ENCODE results near the gene KRTAP1-5. TPM values are rescaled to one million over a fixed set of nuclear protein-coding genes. Genes with fewer than 3 reads are reported as not detected.
"Not testable (repeated sequence)": the region's sequence is repeated elsewhere in the genome, so short reads cannot be mapped to it uniquely, and the experiment has no call there.

Gene KRTAP1-5, protein sequence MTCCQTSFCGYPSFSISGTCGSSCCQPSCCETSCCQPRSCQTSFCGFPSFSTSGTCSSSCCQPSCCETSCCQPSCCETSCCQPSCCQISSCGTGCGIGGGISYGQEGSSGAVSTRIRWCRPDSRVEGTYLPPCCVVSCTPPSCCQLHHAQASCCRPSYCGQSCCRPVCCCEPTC
- 0.45 and 2.5 TPM in 2 replicates for total RNA-seq (2014; rRNA removed; shearing (Covaris generic))

- Histone ChIP-seq H3K36me3 (no peaks in the 10 kb centered on the region), H3K4me1 (replicated peaks) (peaks cover 14% of the 10 kb centered on the region), H3K9me3 (replicated peaks) (no peaks in the 10 kb centered on the region), H3K4me3 (no peak within 1 kb of the TSS), H3K27me3 (replicated peaks) (no peaks in the 10 kb centered on the region), H3K27ac (peak within 1 kb of the TSS; percentile 10)
- peak in 1 of 2 experiments; percentile 58 for DNase-seq (ENCODE audit: low read depth in 1 of 2, low spot score in 2 of 2)
Observed at GRCh38 chr17:41026715-41027471, at the start of gene KRTAP1-5. Gene KRTAP1-5, minus strand, starts transcription at chr17:41027208. Its CDS starts 53 bp downstream, at chr17:41027155.

DNA sequence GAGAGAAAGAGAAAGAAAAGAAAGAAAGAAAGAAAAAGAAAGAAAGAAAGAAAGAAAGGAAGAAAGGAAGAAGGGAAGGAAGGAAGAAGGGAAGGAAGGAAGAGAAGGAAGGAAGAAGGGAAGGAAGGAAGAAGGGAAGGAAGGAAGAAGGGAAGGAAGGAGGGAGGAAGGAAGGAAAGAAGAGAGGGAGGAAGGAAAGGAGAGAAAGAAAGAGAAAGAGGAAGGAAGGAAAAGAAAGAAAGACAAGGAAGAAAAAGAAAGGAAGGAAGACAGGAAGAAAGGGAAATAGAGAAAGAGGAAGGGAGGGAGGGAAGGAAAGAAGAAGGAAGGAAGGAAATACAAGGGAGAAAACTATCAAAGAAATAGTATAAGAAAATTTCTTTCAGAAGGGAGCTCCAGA, 49.8 kb upstream of the KRTAP1-5 start:
- no peak overlapping the region for H3K4me3 ChIP-seq
- H3K27me3 ChIP-seq (replicated peaks): no peaks in the 10 kb centered on the region
- DNase-seq (ENCODE audit: low read depth in 1 of 2, low spot score in 2 of 2): no peak
- no peaks in the 10 kb centered on the region for H3K4me1 ChIP-seq (replicated peaks)
- H3K9me3 ChIP-seq (replicated peaks): no peaks in the 10 kb centered on the region
- no peaks in the 10 kb centered on the region for H3K36me3 ChIP-seq
- no peak overlapping the region for H3K27ac ChIP-seq

GRCh38 chr17:41073676-41074075, 46.7 kb upstream of the KRTAP1-5 start:
- no peaks in the 10 kb centered on the region for H3K27me3 ChIP-seq (replicated peaks)
- no peak overlapping the region for H3K4me3 ChIP-seq

GRCh38 chr17:41071606-41072360, 44.8 kb upstream of the KRTAP1-5 start:
- Histone ChIP-seq H3K27me3 (replicated peaks) (no peaks in the 10 kb centered on the region), H3K9me3 (replicated peaks) (no peaks in the 10 kb centered on the region), H3K36me3 (no peaks in the 10 kb centered on the region), H3K27ac (no peak overlapping the region), H3K4me3 (no peak overlapping the region), H3K4me1 (replicated peaks) (peaks cover 9% of the 10 kb centered on the region)
- DNase-seq (ENCODE audit: low read depth in 1 of 2, low spot score in 2 of 2): no peak

More at GRCh38 chr17:41073676-41074075, 46.7 kb upstream of the KRTAP1-5 start:
- Histone ChIP-seq H3K9me3 (replicated peaks) (no peaks in the 10 kb centered on the region), H3K4me1 (replicated peaks) (no peaks in the 10 kb centered on the region), H3K27ac (no peak overlapping the region), H3K36me3 (no peaks in the 10 kb centered on the region)
- DNase-seq (ENCODE audit: low read depth in 1 of 2, low spot score in 2 of 2): no peak

- no peak for DNase-seq (ENCODE audit: low read depth in 1 of 2, low spot score in 2 of 2)
- Histone ChIP-seq H3K27me3 (replicated peaks) (no peaks in the 10 kb centered on the region), H3K36me3 (no peaks in the 10 kb centered on the region), H3K9me3 (replicated peaks) (no peaks in the 10 kb centered on the region), H3K27ac (no peak overlapping the region), H3K4me1 (replicated peaks) (peaks cover 27% of the 10 kb centered on the region), H3K4me3 (no peak overlapping the region)
Observed at GRCh38 chr17:41069031-41069430, 42.0 kb upstream of the KRTAP1-5 start.

GRCh38 chr17:41067281-41067680, 40.3 kb upstream of the KRTAP1-5 start:
- DNase-seq (ENCODE audit: low read depth in 1 of 2, low spot score in 2 of 2): no peak
- Histone ChIP-seq H3K27ac (no peak overlapping the region; the same call in 1 of the 2 replicates), H3K4me1 (replicated peaks) (peaks cover 45% of the 10 kb centered on the region)

DNA sequence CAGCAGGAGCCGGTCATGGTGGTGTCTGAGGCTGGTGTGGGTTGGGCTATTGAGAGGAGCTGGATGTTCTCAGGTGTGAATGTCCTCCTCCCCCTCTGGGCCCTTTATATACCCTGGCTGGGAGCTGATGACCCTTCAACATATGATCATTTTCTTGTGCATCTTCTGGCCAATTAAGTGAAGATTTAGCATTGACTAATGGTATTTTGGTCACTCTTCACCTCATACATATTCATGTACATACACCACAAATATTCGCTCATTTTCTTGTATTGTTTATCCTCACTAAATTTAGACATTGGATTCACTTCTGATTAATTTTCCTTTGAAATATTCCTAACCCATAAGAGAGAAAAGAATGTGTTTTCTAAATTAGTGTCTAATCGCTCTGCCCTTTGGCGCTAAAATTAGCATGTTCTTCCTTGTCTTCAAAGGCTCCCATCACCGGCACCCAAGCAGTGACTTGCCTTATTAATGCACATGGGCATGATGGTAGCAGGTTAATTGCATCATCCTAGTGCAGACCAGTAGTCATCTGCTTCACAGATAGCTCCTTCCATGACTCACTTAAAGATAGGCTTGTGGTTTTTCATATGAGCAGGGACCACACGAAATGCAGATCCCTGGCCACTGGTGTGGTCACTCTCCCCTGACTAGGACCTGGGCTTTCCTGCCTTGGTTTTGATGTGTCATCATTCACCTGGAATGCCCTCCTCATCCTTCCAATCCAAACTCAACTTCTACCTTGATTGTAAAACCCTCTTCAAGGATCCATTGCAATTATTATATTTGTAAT, 39.0 kb upstream of the KRTAP1-5 start, which contains the start of gene KRTAP2-4:
Gene KRTAP2-4 (minus strand): TSS at position 51 of the 796 bp plus-strand sequence. CDS start 34 bp downstream, at position 17.
- H3K9me3 ChIP-seq (replicated peaks): peaks cover 6% of the 10 kb centered on the region; the same call in 1 of the 2 replicates
- H3K27me3 ChIP-seq (replicated peaks): no peaks in the 10 kb centered on the region
- peak; percentile 61 to 65 for DNase-seq (ENCODE audit: low read depth in 1 of 2, low spot score in 2 of 2)
- peaks cover 57% of the 10 kb centered on the region for H3K4me1 ChIP-seq (replicated peaks)
- no peak within 1 kb of the TSS for H3K4me3 ChIP-seq
- no peaks in the 10 kb centered on the region for H3K36me3 ChIP-seq
- 0 out of 2 replicates have a peak within 1 kb of the TSS, but pooled peaks have one; percentile 14 for H3K27ac ChIP-seq

More at GRCh38 chr17:41067281-41067680, 40.3 kb upstream of the KRTAP1-5 start:
- Histone ChIP-seq H3K4me3 (no peak overlapping the region), H3K36me3 (no peaks in the 10 kb centered on the region), H3K9me3 (replicated peaks) (no peaks in the 10 kb centered on the region), H3K27me3 (replicated peaks) (no peaks in the 10 kb centered on the region)

DNA sequence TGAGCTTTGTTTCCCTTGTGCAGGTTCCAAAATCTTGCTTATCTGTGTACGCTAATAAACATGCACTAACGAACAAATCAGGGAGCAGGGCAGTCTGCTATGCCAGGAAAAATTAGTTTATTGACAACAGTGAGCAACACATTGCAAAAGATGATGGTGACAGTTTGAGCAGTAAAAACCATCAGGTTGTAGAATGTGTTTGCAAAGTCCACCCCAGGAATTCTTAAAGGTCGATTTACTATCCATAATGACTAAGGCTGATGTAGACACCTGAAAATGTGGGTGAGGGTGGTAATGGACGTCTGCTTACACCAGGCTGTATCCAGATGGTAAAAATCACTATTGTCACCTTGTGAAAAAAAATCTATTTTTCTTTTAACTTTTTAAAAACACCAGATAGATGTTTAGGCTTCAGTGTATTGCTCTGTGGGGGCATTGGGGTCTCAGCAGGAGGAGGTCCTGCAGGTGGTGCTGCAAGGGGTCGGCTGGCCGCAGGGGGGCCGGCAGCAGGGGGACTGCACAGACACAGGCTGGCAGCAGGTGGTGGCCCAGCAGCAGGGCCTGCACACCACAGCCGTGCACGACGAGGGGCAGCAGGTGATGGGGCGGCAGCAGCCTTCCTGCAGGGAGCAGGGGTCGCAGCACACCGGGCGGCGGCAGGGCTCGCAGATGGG, 38.1 kb upstream of the KRTAP1-5 start:
- H3K27me3 ChIP-seq (replicated peaks); H3K4me3 ChIP-seq; H3K27ac ChIP-seq; H3K36me3 ChIP-seq; H3K9me3 ChIP-seq (replicated peaks); DNase-seq (ENCODE audit: low read depth in 1 of 2, low spot score in 2 of 2): not testable (repeated sequence)
- H3K4me1 ChIP-seq (replicated peaks): peaks cover 66% of the 10 kb centered on the region

- no peak overlapping the region for H3K27ac ChIP-seq
- H3K27me3 ChIP-seq (replicated peaks): no peaks in the 10 kb centered on the region
- H3K4me3 ChIP-seq: no peak overlapping the region
- no peak for DNase-seq (ENCODE audit: low read depth in 1 of 2, low spot score in 2 of 2)
- H3K4me1 ChIP-seq (replicated peaks): peaks cover 74% of the 10 kb centered on the region
- no peaks in the 10 kb centered on the region for H3K36me3 ChIP-seq
- H3K9me3 ChIP-seq (replicated peaks): peaks cover 6% of the 10 kb centered on the region; the same call in 1 of the 2 replicates
Observed at GRCh38 chr17:41064301-41064700, 37.3 kb upstream of the KRTAP1-5 start.

DNA sequence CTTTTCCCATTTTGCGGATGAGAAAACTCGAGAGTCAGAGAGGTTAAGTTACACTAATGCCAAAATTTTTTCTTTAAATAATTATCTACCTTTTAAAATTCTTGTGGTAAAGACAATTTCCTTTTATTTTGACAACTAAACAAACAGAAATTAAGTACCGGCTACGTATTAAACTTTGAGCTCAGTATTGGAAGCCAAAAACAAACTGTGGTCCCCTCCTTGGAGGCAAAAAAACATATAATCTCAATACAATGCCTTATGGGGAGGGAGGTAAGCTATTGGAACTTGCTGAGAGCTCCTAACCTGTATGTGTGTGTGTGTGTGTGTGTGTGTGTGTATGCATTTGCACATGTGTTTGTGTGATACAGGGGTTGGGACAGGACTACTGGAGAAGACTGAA, 36.4 kb upstream of the KRTAP1-5 start:
- peaks cover 6% of the 10 kb centered on the region; the same call in 1 of the 2 replicates for H3K9me3 ChIP-seq (replicated peaks)
- no peak overlapping the region for H3K4me3 ChIP-seq
- H3K27ac ChIP-seq: peak overlapping the region; percentile 97; the same call in 1 of the 2 replicates
- H3K4me1 ChIP-seq (replicated peaks): peaks cover 81% of the 10 kb centered on the region
- H3K36me3 ChIP-seq: no peaks in the 10 kb centered on the region
- no peaks in the 10 kb centered on the region for H3K27me3 ChIP-seq (replicated peaks)
- no peak for DNase-seq (ENCODE audit: low read depth in 1 of 2, low spot score in 2 of 2)

- no peaks in the 10 kb centered on the region for H3K27me3 ChIP-seq (replicated peaks)
- peaks cover 79% of the 10 kb centered on the region for H3K4me1 ChIP-seq (replicated peaks)
- peak overlapping the region; percentile 97 for H3K27ac ChIP-seq
- DNase-seq (ENCODE audit: low read depth in 1 of 2, low spot score in 2 of 2): peak; percentile 65 to 90
- H3K36me3 ChIP-seq: no peaks in the 10 kb centered on the region
- peaks cover 6% of the 10 kb centered on the region; the same call in 1 of the 2 replicates for H3K9me3 ChIP-seq (replicated peaks)
- no peak overlapping the region for H3K4me3 ChIP-seq
Observed at GRCh38 chr17:41061964-41062363, 35.0 kb upstream of the KRTAP1-5 start.

- H3K27ac ChIP-seq: peak within 1 kb of the TSS; percentile 97
- H3K4me1 ChIP-seq (replicated peaks): peaks cover 65% of the 10 kb centered on the region
- peaks cover 6% of the 10 kb centered on the region; the same call in 1 of the 2 replicates for H3K9me3 ChIP-seq (replicated peaks)
- no peaks in the 10 kb centered on the region for H3K36me3 ChIP-seq
- DNase-seq (ENCODE audit: low read depth in 1 of 2, low spot score in 2 of 2): peak; percentile 83 to 91
- no peaks in the 10 kb centered on the region for H3K27me3 ChIP-seq (replicated peaks)
- H3K4me3 ChIP-seq: no peak within 1 kb of the TSS
Observed at GRCh38 chr17:41060052-41060604, 33.1 kb upstream of the KRTAP1-5 start, which contains the start of gene KRTAP2-3. Gene KRTAP2-3, minus strand, starts transcription at chr17:41060114. Its CDS starts 64 bp downstream, at chr17:41060050.

Measured in SJSA1 (cell line).